GM18520 (cell line): ENCODE data around the gene TLE5.
"Not testable (repeated sequence)": the region's sequence is repeated elsewhere in the genome, so short reads cannot be mapped to it uniquely, and the experiment has no call there.

Source experiments
- ATAC-seq: cut with Tn5 transposase; IDR thresholded peaks from one replicate; pipeline ENCODE4 v1.9.1; 2021; ENCODE audit not compliant: unreplicated experiment

TLE5 gene

GRCh38 chr19:3045885-3046697 lies 16.2 kb downstream of the TLE5 start:
- ATAC-seq, result no peak

GRCh38 chr19:3045191-3045590 lies 17.1 kb downstream of the TLE5 start:
- no peak for ATAC-seq

- no peak for ATAC-seq
These were observed 19.6 kb downstream of the TLE5 start for GRCh38 chr19:3042621-3043267.

- ATAC-seq, result no peak
These were observed 20.3 kb downstream of the TLE5 start for GRCh38 chr19:3041761-3042620.

- ATAC-seq, result no peak
These were observed 21.0 kb downstream of the TLE5 start for GRCh38 chr19:3041327-3041726.

- ATAC-seq, result no peak
These were observed 22.6 kb downstream of the TLE5 start for GRCh38 chr19:3039641-3040077.

- no peak for ATAC-seq
These were observed 23.2 kb downstream of the TLE5 start for GRCh38 chr19:3039125-3039524.

- no peak for ATAC-seq
These were observed 24.1 kb downstream of the TLE5 start for GRCh38 chr19:3038214-3038613.

- not testable (repeated sequence) for ATAC-seq
These were observed 25.2 kb downstream of the TLE5 start for GRCh38 chr19:3036977-3037544.

- ATAC-seq, result no peak
These were observed 25.9 kb downstream of the TLE5 start for GRCh38 chr19:3036119-3036976.

- ATAC-seq, result peak; percentile 93
These were observed 26.7 kb downstream of the TLE5 start for GRCh38 chr19:3035542-3036118.

- no peak for ATAC-seq
These were observed 27.4 kb downstream of the TLE5 start for GRCh38 chr19:3034656-3035541.

GRCh38 chr19:3034406-3034655 lies 28.0 kb downstream of the TLE5 start:
- no peak for ATAC-seq

- ATAC-seq, result no peak
These were observed 28.5 kb downstream of the TLE5 start for GRCh38 chr19:3033595-3034405.

- ATAC-seq, result no peak
These were observed 30.8 kb downstream of the TLE5 start for GRCh38 chr19:3031607-3031867.

- ATAC-seq, result no peak
These were observed 33.0 kb downstream of the TLE5 start, which contains the start of gene TLE2 for GRCh38 chr19:3029065-3029923. TSS of gene TLE2 (minus strand) at chr19:3029280. CDS start at chr19:3028904, 376 bp downstream.

GRCh38 chr19:3028305-3029064 lies 33.8 kb downstream of the TLE5 start:
- ATAC-seq, result no peak
